HG03469 (cell line): ENCODE results near the gene TMEM120B.
A peak's percentile ranks its signal among the peaks of the same experiment; 100 is the strongest.
"Not testable (repeated sequence)": the region's sequence is repeated elsewhere in the genome, so short reads cannot be mapped to it uniquely, and the experiment has no call there.

ENCODE experiments used
- ATAC-seq: cut with Tn5 transposase; IDR thresholded peaks from one replicate; pipeline ENCODE4 v1.9.1; 2021; ENCODE audit warnings: mild to moderate bottlenecking, moderate library complexity, moderate number of reproducible peaks; ENCODE audit not compliant: unreplicated experiment

The TMEM120B gene

GRCh38 chr12:121708313-121709063, 4.1 kb upstream of the TMEM120B start:
- no peak for ATAC-seq

GRCh38 chr12:121709064-121709424, 3.5 kb upstream of the TMEM120B start:
- ATAC-seq = not testable (repeated sequence)

- ATAC-seq = no peak
Observed at GRCh38 chr12:121709478-121709961, 3.0 kb upstream of the TMEM120B start.

- ATAC-seq = no peak
Observed at GRCh38 chr12:121711361-121712189, 977 bp upstream of the TMEM120B start.

GRCh38 chr12:121712190-121712460, 427 bp upstream of the TMEM120B start:
- peak; percentile 9 for ATAC-seq

GRCh38 chr12:121713257-121713777, 765 bp downstream of the TMEM120B start:
- no peak for ATAC-seq

- no peak for ATAC-seq
Observed at GRCh38 chr12:121713793-121714192, 1.2 kb downstream of the TMEM120B start.

- not testable (repeated sequence) for ATAC-seq
Observed at GRCh38 chr12:121715055-121715454, 2.5 kb downstream of the TMEM120B start.

- ATAC-seq = no peak
Observed at GRCh38 chr12:121715862-121716435, 3.4 kb downstream of the TMEM120B start.

GRCh38 chr12:121717041-121717699, 4.6 kb downstream of the TMEM120B start:
- ATAC-seq = no peak

- no peak for ATAC-seq
Observed at GRCh38 chr12:121718653-121719239, 6.2 kb downstream of the TMEM120B start.

- ATAC-seq = no peak
Observed at GRCh38 chr12:121719926-121720414, 7.4 kb downstream of the TMEM120B start.

- ATAC-seq = no peak
Observed at GRCh38 chr12:121720762-121721161, 8.2 kb downstream of the TMEM120B start.

- no peak for ATAC-seq
Observed at GRCh38 chr12:121722511-121722910, 10.0 kb downstream of the TMEM120B start.

GRCh38 chr12:121723200-121723599, 10.6 kb downstream of the TMEM120B start:
- ATAC-seq = no peak

- no peak for ATAC-seq
Observed at GRCh38 chr12:121724925-121725324, 12.4 kb downstream of the TMEM120B start.

GRCh38 chr12:121725423-121725822, 12.9 kb downstream of the TMEM120B start:
- ATAC-seq = no peak

GRCh38 chr12:121729021-121729420, 16.5 kb downstream of the TMEM120B start:
- ATAC-seq = no peak

- no peak for ATAC-seq
Observed at GRCh38 chr12:121731473-121731872, 18.9 kb downstream of the TMEM120B start.

GRCh38 chr12:121733849-121734248, 21.3 kb downstream of the TMEM120B start:
- ATAC-seq = no peak
